Endothelial cell of umbilical vein (primary cell): ENCODE results near the gene CPEB2. TPM values are rescaled to one million over a fixed set of nuclear protein-coding genes. Genes with fewer than 3 reads are reported as not detected.

Source experiments
- BruUV-seq: library from RNA; stranded (reverse); fragments of 400-500 nt; replicated peaks from 2 replicates; lab custom pipeline; 2021; lab: Mats Ljungman, UMichigan
- CTCF ChIA-PET: fragments of 300-600, 350-600 bp; sonication (Branson Sonifier 250); formaldehyde crosslinking; loops from one replicate; lab custom pipeline; 2021; ENCODE audit warnings: antibody characterized with exemption, inconsistent platforms; lab: Charles Lee
- POLR2A ChIA-PET: fragments of 300-600, 350-600 bp; sonication (Branson Sonifier 250); formaldehyde crosslinking; loops from one replicate; lab custom pipeline; 2021; ENCODE audit warnings: antibody characterized with exemption, inconsistent platforms; lab: Charles Lee
- DNase-seq: peaks from one replicate; pipeline ENCODE4 v3.0.0-alpha.2; 2011; ENCODE audit warnings: low read depth, low spot score
- FAIRE-seq: peaks from 2 replicates; lab custom pipeline; 2011; peaks lifted over from hg19 to GRCh38; lab: Jason Lieb, UNC
- H2AFZ ChIP-seq: 2 replicates; pipeline ENCODE4 v1.6.0; 2012; ENCODE audit warnings: low read depth, low read length, control low read depth, inconsistent platforms
- H3K27ac ChIP-seq: 2 replicates; pipeline ENCODE4 v1.5.1; 2011; ENCODE audit warnings: low read depth, mild to moderate bottlenecking, control low read depth, low read length, moderate library complexity; ENCODE audit not compliant: insufficient read depth
- H3K27me3 ChIP-seq, 2 experiments: 2 replicates each; pipeline versions ENCODE4 v1.6.0 to v1.6.1; 2011; ENCODE audit warnings: low read length in 2 of 2, mixed read lengths in 1 of 2; ENCODE audit not compliant: control insufficient read depth in 2 of 2, insufficient read depth in 2 of 2
- H3K36me3 ChIP-seq, 2 experiments: 2 replicates in 1 of 2; 3 replicates in 1 of 2; pipeline ENCODE4 v1.5.1; 2011; ENCODE audit warnings: low read length in 2 of 2, mild to moderate bottlenecking in 1 of 2, moderate library complexity in 1 of 2; ENCODE audit not compliant: control insufficient read depth in 2 of 2, insufficient read depth in 2 of 2; ENCODE audit errors: extremely low read depth in 1 of 2
- H3K4me1 ChIP-seq: 3 replicates; pipeline ENCODE4 v1.5.1; 2011; ENCODE audit warnings: mild to moderate bottlenecking, low read length; ENCODE audit not compliant: control insufficient read depth, insufficient read depth; ENCODE audit errors: extremely low read depth
- H3K4me2 ChIP-seq: 2 replicates; pipeline ENCODE4 v1.6.1; 2011; ENCODE audit warnings: low read length, control low read depth, mixed read lengths; ENCODE audit not compliant: insufficient read depth
- H3K4me3 ChIP-seq, 3 experiments: fragments of 200-600 bp in 1 of 3; sonication (generic), shearing (Covaris generic) in 1 of 3; replicated peaks in 1 of 3; 2 replicates each; pipeline ENCODE4 v1.5.1; 2011 to 2016; ENCODE audit warnings: control low read depth in 3 of 3, low read length in 3 of 3, mild to moderate bottlenecking in 2 of 3, inconsistent platforms in 1 of 3, low read depth in 1 of 3, moderate library complexity in 1 of 3; ENCODE audit not compliant: insufficient read depth in 1 of 3
- H3K79me2 ChIP-seq: 2 replicates; pipeline ENCODE4 v1.6.0; 2012; ENCODE audit warnings: low read length, inconsistent platforms; ENCODE audit not compliant: control insufficient read depth, insufficient read depth
- H3K9ac ChIP-seq: replicated peaks from 2 replicates; pipeline ENCODE3; 2011; ENCODE audit warnings: low read length, control low read depth; ENCODE audit not compliant: insufficient read depth; ENCODE audit errors: extremely low read depth
- H3K9me1 ChIP-seq: replicated peaks from 3 replicates; pipeline ENCODE4 v1.6.0; 2011; ENCODE audit warnings: mild to moderate bottlenecking, low read length; ENCODE audit not compliant: control insufficient read depth, insufficient read depth; ENCODE audit errors: extremely low read depth
- H3K9me3 ChIP-seq: replicated peaks from 2 replicates; pipeline ENCODE4 v1.5.1; 2012; ENCODE audit warnings: low read length, inconsistent platforms; ENCODE audit not compliant: control insufficient read depth, insufficient read depth
- H4K20me1 ChIP-seq: replicated peaks from 2 replicates; pipeline ENCODE3; 2011; ENCODE audit warnings: mild to moderate bottlenecking, low read length; ENCODE audit not compliant: control insufficient read depth, insufficient read depth; ENCODE audit errors: extremely low read depth
- EZH2 ChIP-seq: IDR thresholded peaks from 2 replicates; pipeline ENCODE4 v1.6.1; 2012; ENCODE audit warnings: borderline replicate concordance, low read depth, mild to moderate bottlenecking, moderate library complexity, low read length, inconsistent platforms; ENCODE audit not compliant: severe bottlenecking
- GATA2 ChIP-seq: IDR thresholded peaks from 2 replicates; pipeline ENCODE4 v1.7.0; 2011; ENCODE audit warnings: low read depth, mild to moderate bottlenecking, moderate library complexity, mixed read lengths, low read length; ENCODE audit not compliant: insufficient read length, insufficient read depth
- JUN ChIP-seq: IDR thresholded peaks from 2 replicates; pipeline ENCODE4 v1.6.1; 2011; ENCODE audit warnings: borderline replicate concordance, low read depth; ENCODE audit not compliant: insufficient read length, insufficient read depth
- MAX ChIP-seq: IDR thresholded peaks from 2 replicates; pipeline ENCODE4 v1.6.1; 2011; ENCODE audit not compliant: insufficient read depth, insufficient read length
- MYC ChIP-seq: IDR thresholded peaks from one replicate; pipeline ENCODE4 v1.6.1; 2011; ENCODE audit warnings: mild to moderate bottlenecking, low read depth, low read length
- POLR2A ChIP-seq: IDR thresholded peaks from 2 replicates; pipeline ENCODE4 v1.6.1; 2012; ENCODE audit warnings: low read depth, mild to moderate bottlenecking, control low read depth, low read length
- dilution Hi-C: fragments of 300-500 bp; cut with MboI; formaldehyde crosslinking; loops from one replicate; pipeline ENCODE4 v1.15.0; 2019; ENCODE audit warnings: low sequenced_read_pairs; ENCODE audit not compliant: extremely low pct_ligation_motif_present
- intact Hi-C: fragments of 100-400 bp; cut with micrococcal nuclease; formaldehyde crosslinking; loops from one replicate; pipeline ENCODE4 v1.10.0; 2022
- polyA plus RNA-seq, 4 experiments: library from polyadenylated mRNA; depleted of rRNA in 3 of 4; stranded (reverse) in 3 of 4; unstranded in 1 of 4; fragments of >200 nt; gene quantifications; 2 replicates each; pipeline versions ENCODE4 v1.2.1 to v1.2.3, GENCODE V29; 2011 to 2012; ENCODE audit warnings: missing spikeins in 1 of 4
- total RNA-seq: library from RNA; stranded (reverse); gene quantifications from 2 replicates; pipeline ENCODE4 v1.2.3, GENCODE V29; 2021

Gene CPEB2
- total and polyA plus RNA-seq, 2 donors (not counting 3 experiments of a cell fraction or from before 2014, with no cell fraction given), result 2.8 to 11.7 TPM

- POLR2A ChIA-PET, result no interaction called here
- no peak overlapping the region for H3K27ac ChIP-seq
Observed at GRCh38 chr4:15031197-15031596, 28.9 kb downstream of the CPEB2 start.

DNA sequence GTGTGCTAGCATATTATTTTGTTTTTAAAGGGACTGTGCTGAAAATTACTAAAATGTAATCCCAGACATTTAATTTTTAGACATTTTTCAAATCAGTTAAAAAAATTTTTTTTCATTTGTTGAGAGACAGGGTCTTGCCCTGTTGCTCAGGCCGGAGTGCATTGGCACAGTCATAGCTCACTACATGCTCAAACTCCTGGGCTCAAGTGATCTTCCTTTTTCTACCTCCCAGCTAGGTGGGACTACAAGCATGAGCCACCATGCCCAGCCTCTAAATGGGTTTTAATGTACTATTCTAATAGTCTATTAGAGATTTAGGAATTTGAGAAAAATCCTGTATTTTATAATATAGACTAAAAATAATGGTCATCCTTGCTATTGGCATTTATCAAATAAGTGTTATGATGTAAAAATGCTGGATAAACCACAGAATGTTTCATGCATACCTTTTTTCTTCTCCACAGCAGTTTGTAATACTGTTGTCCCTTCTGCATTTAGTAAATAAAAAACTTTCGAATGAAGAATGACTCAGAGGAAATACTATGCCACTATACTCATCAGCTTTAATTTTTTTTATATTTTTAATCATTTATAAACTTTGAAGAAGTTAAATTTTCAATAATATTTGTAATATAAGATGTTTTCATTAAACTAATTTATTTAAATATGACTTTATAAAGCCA, 29.9 kb downstream of the CPEB2 start:
- H3K4me2 ChIP-seq, result peak overlapping the region; percentile 75
- intact Hi-C loops, result no loop called here
- TF ChIP-seq EZH2, result no peak
- no peak for TF ChIP-seq POLR2A
- no peak for TF ChIP-seq GATA2
- no peak for TF ChIP-seq MYC
- no peak for TF ChIP-seq MAX
- H3K27me3 ChIP-seq, result no peaks in the 10 kb centered on the region
- ChIA-PET POLR2A (no interaction called here), CTCF (interaction anchor here (0.9 to 3.2 kb wide), 5 partner anchors 11 to 32 kb away, joined by 3 to 17 read pairs (median 4); no protein-coding TSS in a partner anchor)
- peak overlapping the region; percentile 35 for H3K9ac ChIP-seq
- no peak overlapping the region for H2AFZ ChIP-seq
- H4K20me1 ChIP-seq, result no peaks in the 10 kb centered on the region
- H3K4me3 ChIP-seq, result peak overlapping the region in 1 of 3 experiments; percentile 31
- dilution Hi-C loops, result no loop called here
- peak overlapping the region; percentile 59 for H3K27ac ChIP-seq
- BruUV-seq, result no TSS peak
- peaks cover 0 to 5% of the 10 kb centered on the region in 2 experiments for H3K36me3 ChIP-seq
- FAIRE-seq (no peak), DNase-seq (peak; percentile 21)
- H3K4me1 ChIP-seq, result peaks cover 36% of the 10 kb centered on the region
- peaks cover 28% of the 10 kb centered on the region for H3K79me2 ChIP-seq
- H3K9me3 ChIP-seq, result no peaks in the 10 kb centered on the region
- no peaks in the 10 kb centered on the region for H3K9me1 ChIP-seq

More at GRCh38 chr4:15031197-15031596, 28.9 kb downstream of the CPEB2 start:
- peaks cover 36% of the 10 kb centered on the region for H3K4me1 ChIP-seq
- peak; percentile 14 for DNase-seq
- H2AFZ ChIP-seq, result no peak overlapping the region
- BruUV-seq, result no TSS peak
- peaks cover 28% of the 10 kb centered on the region for H3K79me2 ChIP-seq
- no peaks in the 10 kb centered on the region for H4K20me1 ChIP-seq
- TF ChIP-seq POLR2A (no peak), JUN (no peak)
- peaks cover 0 to 7% of the 10 kb centered on the region in 2 experiments for H3K36me3 ChIP-seq
- no peak overlapping the region for H3K4me2 ChIP-seq
- no peaks in the 10 kb centered on the region for H3K27me3 ChIP-seq
- no peak for FAIRE-seq
- CTCF ChIA-PET, result interaction anchor here (1.9 to 3.2 kb wide), 2 partner anchors 12 to 16 kb away, joined by 4 to 17 read pairs; no protein-coding TSS in a partner anchor
- intact Hi-C loops (no loop called here), dilution Hi-C loops (no loop called here)
- H3K9me3 ChIP-seq, result no peaks in the 10 kb centered on the region
- H3K9ac ChIP-seq, result no peak overlapping the region
- no peak overlapping the region for H3K4me3 ChIP-seq
- no peaks in the 10 kb centered on the region for H3K9me1 ChIP-seq
